DND-41 (cell line): ENCODE results near the gene PTPN4.

Experiments used
- EZH2 ChIP-seq: IDR thresholded peaks from 3 replicates; pipeline ENCODE4 v1.6.1; 2012; ENCODE audit warnings: borderline replicate concordance, low read depth, mild to moderate bottlenecking, moderate library complexity, low read length, inconsistent platforms; ENCODE audit not compliant: severe bottlenecking
- TF ChIP-seq, protein P1 (sequence below): IDR thresholded peaks from 2 replicates; pipeline ENCODE4 v1.5.1; 2012; ENCODE audit warnings: borderline replicate concordance, low read length, moderate library complexity, mild to moderate bottlenecking; ENCODE audit not compliant: poor library complexity, severe bottlenecking; ENCODE audit errors: extremely low read depth

DNA sequence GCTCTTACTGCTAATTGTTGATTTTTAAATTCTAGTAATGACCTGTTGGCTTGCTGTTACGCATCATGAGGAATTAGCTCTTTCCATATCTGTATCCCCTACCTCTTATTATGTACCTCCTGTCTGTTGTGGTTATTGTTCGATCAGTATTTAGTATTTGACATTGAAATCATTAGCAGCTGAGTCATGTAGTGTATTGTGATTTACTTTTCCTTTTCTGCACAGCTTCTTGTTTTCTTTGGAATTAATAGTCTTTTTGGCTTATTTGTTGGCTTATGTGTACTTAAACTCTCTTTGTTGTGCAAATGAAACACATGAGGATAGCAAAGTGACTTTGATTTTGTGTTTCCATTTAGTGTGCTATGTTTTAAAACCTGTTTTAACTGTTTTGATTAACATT, 257.5 kb downstream of the PTPN4 start:
- TF ChIP-seq, protein P1, sequence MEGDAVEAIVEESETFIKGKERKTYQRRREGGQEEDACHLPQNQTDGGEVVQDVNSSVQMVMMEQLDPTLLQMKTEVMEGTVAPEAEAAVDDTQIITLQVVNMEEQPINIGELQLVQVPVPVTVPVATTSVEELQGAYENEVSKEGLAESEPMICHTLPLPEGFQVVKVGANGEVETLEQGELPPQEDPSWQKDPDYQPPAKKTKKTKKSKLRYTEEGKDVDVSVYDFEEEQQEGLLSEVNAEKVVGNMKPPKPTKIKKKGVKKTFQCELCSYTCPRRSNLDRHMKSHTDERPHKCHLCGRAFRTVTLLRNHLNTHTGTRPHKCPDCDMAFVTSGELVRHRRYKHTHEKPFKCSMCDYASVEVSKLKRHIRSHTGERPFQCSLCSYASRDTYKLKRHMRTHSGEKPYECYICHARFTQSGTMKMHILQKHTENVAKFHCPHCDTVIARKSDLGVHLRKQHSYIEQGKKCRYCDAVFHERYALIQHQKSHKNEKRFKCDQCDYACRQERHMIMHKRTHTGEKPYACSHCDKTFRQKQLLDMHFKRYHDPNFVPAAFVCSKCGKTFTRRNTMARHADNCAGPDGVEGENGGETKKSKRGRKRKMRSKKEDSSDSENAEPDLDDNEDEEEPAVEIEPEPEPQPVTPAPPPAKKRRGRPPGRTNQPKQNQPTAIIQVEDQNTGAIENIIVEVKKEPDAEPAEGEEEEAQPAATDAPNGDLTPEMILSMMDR = no peak
- no peak for TF ChIP-seq EZH2
